ENCODE measurements around the gene HOXB2. TPM values are rescaled to one million over a fixed set of nuclear protein-coding genes. Genes with fewer than 3 reads are reported as not detected.

The HOXB2 gene
- total RNA-seq, 1 donor from 2014 or later = 2.8 TPM

DNA sequence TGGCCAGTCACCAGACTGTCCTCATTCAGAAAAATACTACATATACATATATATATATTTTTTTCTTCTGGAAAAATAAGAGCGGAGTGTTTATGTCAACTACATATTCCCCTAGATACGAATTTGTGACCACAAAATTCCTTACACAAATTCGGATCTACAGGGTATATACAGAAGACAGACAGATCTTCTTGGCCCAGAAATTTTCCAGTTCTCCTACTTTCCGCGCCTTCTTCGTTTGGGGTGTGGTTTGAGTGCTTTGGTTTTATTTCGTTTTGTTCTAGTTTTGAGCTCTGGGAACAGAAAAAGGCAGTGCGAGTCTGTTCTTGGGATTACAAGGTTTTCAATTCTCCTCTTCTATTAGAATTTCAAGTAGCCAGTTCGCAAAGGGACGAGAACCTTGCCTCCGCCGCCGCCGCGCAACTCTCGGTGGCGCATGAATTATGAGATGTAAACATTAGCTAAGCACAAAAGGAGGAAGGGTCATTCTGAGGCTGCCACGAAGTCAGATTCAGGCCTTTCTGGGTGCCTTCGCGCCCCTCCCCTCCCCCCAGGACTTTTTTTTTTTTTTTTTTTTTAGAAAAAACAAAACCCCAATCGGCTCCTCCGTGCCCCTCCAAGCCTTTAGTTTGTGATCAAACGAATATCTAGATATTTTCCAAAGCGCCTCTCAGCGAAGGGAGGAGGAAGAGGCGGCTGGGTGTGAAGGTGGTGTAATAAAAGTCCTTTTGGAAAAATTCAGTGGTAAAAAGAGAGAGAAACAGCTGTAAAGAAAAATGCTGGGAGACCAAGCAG is 35.0 kb upstream of the HOXB2 start:
- intact Hi-C loops (cut with micrococcal nuclease) = no loop called here

DNA sequence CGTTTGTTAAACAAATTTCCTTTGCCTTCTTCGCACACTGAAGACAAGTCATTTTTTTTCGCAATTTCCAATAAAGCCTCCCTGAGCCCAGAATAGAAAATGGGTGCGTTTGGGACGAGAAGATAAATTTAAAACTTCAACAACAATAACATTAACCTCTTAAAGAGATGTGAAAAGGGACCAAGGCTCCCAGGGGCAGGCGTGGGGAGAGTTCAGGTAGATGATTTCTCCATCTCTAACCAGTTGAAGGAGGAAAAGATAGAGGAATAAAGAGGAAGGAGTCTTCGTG is 34.5 kb upstream of the HOXB2 start:
- intact Hi-C loops (cut with micrococcal nuclease) = no loop called here
- no peak for ATAC-seq
- no peak for DNase-seq

More for the DNA sequence above, 35.0 kb upstream of the HOXB2 start:
- ATAC-seq (no peak), DNase-seq (no peak)

DNA sequence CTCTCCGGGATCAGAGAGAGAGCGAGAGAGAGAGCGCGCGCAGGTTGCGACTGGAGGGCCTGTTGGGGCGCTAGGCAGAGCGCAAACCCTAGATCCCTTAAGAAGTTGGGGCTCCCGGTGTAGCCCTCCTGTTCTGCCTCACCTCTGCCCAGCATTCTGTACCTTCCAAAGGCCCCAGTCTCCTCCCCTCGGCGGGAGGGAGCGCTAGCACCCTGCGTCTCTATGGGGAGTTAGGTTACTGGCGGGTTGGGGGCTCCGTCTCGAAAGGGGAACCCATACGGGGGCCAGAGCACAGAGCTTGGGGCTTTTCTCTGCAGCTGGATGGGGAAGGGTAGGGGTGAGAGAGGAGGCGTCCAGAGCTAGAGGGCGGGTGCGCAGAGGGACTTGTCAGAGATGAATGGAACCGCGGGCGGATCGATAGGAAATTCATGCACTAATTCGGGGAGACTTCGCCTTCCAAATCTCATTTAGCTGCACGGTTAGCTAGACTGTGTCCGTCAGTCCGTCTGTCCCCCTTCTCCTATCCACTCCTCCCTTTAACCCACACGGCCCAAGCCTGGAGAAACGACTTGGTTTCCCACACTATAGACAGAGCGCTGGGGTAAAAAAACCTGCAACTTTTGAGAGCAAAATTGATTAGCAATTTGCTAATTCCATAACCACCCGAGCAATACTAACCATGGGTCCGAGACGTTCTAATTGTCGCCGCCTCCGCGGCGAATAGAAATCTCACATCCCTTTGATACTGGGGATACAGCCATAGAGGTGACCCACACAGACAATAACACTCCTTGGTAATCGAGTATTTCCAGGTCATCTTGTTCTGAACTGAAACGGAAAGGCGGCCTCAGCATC is 33.9 kb upstream of the HOXB2 start:
- DNase-seq (no peak), ATAC-seq (no peak)
- intact Hi-C loops (cut with micrococcal nuclease) = no loop called here

DNA sequence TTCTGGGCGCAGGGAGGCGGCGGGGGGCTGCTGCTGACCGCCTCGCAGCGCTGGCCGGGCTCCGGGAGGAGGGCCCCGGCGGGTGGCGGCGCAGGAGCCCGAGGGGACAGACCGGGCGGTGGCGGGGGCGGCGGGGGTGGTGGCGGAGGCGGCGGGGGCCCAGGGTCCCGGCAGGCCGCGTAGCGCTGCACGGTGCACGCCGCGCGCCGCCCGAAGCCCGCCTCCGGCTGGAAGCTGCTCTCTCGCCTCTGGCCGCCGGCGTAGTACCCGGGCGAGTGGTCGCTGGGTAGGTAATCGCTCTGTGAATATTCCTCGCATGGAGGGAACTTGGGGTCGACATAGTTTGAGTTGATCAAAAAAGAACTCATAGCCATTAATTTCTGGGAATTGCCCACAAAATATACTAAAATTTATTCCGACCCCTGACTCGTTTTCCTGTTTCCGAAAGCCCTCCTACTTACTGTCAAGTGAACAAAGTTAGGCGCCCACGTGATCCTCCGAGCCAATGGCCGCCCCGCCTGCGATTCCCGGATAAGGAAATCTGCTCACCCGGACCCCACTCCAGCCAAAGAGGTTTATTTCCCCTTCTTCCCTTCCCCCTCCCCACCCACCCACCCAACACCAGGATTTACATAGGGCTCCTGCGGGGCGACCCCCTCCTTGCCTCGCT is 33.2 kb upstream of the HOXB2 start, which contains the start of gene HOXB4:
TSS of gene HOXB4 (minus strand) at position 405 of the 670 bp plus-strand sequence. CDS start at position 374, 31 bp downstream.
- intact Hi-C loops (cut with micrococcal nuclease) = no loop called here
- peak; percentile 74 for DNase-seq
- peak; percentile 52 for ATAC-seq

DNA sequence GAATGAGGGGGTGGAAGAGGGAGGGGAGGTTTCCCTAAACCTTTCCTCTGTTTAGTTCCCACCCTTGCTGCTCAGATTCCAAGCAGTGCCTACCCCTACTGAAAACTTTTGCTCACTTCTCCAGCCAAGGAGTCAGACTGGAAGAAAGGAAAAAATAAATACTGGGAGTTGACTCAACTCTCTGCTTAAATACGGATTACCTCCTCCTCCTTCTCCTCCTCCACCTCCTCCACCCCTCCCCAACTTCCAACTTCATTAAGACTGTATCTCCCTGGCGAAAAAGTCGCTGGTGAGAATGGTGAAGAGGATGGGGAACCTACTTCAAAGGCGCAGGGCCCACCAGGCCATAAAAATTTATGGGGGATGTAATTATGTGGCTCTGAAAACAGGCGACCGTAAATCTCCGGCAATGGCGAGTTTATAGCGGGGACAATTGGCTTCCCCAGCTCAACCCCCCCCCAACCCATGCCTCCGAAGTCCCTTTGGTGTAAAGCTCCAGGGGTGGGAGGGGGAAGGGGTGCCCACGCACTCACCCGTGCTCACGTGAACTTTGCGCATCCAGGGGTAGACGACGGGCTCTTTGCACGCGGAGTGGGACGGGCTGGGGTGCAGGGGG is 32.5 kb upstream of the HOXB2 start:
- ATAC-seq (no peak), DNase-seq (no peak)
- intact Hi-C loops (cut with micrococcal nuclease) = no loop called here

DNA sequence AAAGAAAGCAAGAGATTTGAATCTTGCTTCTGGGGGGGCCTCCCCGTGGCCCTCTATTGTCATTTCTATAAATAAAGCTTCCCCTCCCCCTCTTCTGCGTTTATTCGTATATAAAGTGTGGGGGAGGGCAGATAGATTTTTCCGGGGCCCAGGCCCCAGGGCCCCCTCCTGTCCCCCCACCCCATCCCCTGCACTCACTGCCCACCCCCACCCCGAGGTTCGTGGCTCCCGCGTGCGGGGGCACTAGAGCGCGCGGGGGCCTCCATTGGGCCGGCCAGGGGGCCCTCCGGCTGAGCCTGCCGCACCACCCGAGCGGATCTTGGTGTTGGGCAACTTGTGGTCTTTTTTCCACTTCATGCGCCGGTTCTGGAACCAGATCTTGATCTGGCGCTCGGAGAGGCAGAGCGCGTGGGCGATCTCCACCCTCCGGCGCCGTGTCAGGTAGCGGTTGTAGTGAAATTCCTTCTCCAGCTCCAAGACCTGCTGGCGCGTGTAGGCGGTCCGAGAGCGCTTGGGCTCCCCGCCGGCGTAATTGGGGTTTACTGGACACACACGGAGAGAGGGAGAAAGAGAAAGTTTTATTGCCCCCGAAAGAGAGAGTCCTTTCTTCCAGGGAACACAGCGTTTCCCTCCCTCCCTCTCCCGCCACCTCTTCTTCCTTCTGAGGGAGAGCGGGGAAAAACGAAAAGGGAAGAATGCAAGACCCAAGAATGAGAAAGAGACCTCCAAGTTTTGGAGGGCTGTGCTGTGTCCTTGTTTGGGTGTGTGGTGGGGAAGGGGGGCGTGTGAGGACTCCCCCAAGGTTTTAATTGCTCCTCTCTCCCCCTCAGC is 31.8 kb upstream of the HOXB2 start:
- no peak for ATAC-seq
- intact Hi-C loops (cut with micrococcal nuclease) = no loop called here
- DNase-seq = no peak

DNA sequence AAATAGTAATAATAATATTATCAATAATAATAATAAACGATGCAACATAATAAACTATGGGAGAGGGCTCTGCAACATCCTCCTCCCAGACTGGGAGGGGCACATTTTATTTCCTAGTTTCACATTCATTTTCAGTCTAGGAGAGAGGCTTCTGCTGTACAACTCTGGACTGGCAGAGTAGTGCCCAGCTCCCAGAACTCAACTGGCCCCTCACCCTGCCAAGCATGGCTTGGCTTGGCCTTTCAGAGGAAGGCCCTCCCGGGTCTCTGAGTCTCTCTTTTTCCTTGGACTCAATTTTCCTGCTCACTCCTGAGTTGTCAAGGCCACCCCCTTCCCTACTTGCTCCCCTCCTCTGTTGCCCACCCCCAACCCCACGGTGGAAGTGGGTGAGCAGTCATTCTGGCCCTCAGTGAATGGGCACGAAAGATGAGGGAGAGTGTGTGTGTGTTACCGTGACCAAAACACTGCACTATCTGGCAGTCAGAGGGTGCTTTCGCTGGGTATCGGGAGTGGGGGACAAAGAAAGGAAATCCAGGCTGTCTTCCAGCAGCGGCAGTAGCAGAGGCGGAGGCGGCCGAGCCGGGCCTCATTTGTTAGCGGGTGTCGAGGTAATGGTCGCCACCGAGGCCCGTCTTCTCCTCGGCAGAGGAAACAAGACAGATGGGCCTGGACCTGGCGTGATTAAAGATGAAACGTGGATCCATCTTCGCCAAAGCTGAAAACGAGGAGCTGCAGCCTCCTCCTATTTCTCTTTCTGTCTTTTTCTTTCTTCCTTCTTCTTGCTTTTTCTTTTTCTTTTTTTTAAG is 31.0 kb upstream of the HOXB2 start:
- ATAC-seq = no peak
- intact Hi-C loops (cut with micrococcal nuclease) = no loop called here
- no peak for DNase-seq

DNA sequence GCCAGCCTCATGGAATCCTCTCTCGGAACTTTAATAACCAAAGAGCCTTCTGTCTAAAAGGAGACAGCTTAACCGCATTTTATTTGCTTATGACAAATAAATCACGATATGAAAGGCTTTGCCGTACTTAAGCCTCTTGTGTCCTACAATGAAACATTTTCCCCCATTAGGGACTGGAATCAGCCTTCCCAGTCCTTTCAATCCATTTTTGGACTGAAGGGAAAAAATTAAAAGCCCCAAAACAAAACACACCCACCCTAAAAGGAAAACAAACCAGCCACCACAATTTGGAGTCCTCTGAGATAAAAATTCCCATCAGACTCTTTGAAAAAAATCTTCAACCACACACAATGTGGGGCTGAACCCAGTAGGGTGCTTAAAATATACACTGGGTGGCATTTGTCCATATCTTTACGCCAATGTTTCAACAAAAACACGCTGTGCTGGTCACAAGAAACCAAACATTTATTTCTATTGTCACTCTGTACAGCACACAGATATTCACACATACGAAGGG is 30.2 kb upstream of the HOXB2 start:
- intact Hi-C loops (cut with micrococcal nuclease) = no loop called here
- ATAC-seq = no peak
- DNase-seq = no peak

DNA sequence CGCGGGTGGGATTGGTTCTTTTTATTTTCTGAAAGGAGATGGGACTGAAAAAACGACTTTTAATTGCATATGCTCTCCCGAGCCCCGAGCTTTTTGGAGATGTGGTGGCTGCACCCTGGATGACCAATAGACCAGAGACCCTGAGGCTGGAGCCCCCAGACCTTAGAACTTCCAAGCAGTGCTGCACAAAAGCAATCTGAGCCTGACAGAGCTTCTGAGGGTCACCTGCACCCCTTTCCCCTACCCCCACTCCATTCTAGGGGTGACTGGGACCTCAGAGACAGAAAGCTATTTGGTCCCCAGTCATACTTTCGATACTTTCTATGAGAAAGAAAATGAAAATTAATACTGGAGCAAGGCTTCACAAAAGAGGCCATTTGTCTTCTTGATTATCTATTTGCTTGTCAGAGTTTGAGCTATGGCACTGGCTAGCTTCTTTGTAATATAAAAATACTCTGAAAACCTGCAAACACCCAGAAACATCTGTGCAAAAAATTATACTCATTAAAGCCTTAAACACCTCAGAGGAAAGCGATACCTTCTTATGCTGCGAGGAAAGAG is 29.7 kb upstream of the HOXB2 start:
- no peak for DNase-seq
- intact Hi-C loops (cut with micrococcal nuclease) = no loop called here
- ATAC-seq = no peak

DNA sequence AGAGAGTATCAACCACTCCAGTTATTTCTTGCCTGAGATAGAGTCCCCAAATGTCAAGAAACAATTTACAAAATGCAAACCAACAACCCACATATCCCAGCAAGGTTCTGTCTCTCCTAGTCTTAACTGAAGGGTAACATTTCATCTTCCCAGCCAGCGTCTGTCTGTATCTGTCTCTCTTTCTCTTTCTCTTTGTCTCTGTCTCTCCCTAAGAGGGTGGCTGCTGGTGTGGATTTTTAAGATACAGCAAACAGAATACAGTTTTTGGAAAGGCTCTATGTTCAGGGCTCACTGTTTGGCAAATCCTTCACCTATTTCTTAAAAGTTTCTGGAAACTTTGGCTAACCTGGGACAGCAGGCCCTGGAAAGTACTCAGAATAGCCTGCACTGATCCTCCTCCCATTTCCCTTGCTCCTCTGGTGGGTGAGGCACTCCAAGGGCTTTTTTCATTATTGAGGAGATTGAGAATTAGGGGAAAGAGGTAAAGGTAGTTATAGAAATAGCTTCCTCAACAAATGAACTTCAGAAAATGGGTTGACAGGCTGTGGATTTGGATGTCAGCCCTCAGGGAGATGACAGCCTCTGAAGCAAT is 27.0 kb upstream of the HOXB2 start:
- no peak for DNase-seq
- ATAC-seq = no peak
- intact Hi-C loops (cut with micrococcal nuclease) = no loop called here

DNA sequence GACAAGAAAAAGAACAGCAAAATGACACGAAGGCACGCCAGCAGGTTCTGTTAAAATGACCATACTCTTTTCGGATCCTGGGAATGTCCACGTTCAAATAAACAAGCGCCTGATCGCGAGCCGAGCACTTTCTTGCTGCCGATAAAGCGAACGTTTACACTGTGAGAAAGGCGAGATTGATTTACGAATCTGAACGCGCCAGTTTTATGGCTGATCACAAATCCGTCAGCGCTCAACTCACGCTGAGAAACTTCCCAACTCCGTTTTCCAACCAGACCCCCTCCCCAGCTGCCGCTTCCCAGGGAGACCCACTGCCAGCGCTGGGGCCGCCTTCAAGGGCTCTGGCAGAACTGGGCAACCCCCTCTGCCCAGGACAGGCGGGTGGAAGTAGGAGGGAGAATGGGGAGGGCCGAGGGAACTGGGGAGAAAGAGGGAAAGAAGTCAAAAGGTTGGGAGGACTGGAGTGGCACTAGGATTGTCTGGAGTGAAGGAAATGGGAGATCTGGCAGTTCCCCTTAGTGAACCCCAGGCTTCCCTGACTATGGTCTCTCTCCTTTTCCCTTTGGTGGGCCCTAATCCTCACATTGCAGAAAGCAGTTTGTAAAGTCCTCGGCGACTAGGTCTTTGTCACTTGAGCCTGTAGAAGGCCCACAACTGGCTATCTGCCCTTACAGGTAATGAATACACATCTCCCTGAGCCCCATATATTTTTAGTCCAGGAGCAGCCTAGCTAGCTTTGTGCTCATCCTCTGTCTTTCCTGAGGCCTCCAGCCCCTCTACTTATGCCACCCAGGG is 26.3 kb upstream of the HOXB2 start:
- no peak for DNase-seq
- intact Hi-C loops (cut with micrococcal nuclease) = no loop called here
- ATAC-seq = no peak

DNA sequence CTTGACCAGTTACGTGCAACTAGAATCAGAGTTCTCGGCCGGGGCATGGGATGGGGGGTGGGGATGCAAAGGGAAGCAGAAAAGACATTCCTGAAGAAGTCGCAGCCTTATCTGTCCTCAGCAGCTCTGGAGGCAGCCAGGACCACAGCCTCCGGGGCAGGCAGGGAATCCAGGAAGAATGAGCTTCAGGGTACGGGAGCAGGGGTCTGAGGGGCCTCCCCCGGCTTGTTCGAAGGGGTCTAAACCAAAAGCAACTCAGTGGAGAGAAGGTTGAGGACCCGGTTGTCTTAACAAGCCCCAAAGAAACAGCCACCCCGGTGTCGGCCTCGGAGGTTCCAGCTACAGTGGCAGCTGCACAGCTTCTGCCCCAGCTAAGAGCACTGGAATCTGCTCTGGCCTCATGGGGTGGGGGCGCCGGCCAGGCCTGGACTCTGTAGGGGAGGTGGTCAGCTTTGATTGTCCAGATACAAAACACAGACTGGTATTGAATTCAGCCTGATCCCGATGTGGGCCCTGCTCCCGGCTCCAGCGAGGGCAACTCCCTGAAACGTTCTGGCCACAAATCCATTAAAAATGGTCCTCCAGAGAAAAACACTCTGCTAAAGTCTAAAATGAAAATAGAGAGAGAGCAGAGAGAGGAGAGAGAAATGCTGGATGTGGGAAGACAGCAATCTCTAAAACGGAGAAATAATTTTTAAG is 25.6 kb upstream of the HOXB2 start:
- intact Hi-C loops (cut with micrococcal nuclease) = no loop called here
- DNase-seq (no peak), ATAC-seq (no peak)

DNA sequence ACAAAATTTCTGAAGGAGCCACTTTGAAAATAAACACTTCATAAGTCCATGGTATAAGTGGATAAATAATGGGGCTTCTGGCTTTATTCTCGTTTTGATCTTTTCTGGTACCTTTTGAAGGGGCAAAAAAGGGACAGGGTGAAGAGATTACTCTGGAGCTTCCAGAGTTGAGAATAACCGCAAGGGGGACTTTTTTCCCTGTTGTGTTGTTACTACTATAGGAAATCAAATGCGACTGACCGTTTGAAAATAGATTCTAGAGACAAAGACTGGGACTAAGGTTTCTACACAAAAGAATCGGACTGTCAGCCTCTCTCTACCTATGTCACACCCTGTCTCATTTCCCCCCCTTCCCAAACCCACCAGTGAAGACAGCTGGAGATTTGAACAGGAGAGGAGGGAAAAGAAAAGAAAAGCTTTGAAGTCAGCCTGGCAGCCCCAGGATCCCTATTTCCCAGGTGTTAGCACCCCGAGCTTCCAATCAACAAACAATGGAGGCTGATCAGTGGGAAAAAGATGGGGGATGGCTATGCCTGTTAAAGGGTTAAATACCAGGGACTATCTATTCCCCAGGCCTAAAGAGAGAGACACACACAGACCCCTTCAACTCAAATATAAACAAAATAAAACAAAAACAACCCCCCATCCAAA is 24.9 kb upstream of the HOXB2 start:
- DNase-seq (no peak), ATAC-seq (no peak)
- intact Hi-C loops (cut with micrococcal nuclease) = no loop called here

DNA sequence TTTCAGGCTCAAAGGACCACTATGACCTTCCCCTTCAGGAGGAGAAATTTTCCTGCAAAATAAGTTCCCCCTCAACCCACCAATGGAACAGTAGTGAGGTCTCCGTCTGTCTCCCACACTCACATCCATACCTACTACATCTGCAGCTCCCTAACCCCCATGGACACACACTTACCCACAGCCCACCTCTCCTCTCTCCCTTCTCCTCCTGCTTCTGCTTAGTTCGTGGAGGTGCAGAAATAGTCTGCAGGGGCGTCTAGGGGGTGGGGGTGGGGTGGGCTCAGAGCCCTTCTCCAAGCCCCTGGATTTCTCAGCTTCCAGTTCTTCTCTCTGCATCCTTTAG is 24.3 kb upstream of the HOXB2 start:
- DNase-seq (no peak), ATAC-seq (no peak)
- intact Hi-C loops (cut with micrococcal nuclease) = no loop called here

DNA sequence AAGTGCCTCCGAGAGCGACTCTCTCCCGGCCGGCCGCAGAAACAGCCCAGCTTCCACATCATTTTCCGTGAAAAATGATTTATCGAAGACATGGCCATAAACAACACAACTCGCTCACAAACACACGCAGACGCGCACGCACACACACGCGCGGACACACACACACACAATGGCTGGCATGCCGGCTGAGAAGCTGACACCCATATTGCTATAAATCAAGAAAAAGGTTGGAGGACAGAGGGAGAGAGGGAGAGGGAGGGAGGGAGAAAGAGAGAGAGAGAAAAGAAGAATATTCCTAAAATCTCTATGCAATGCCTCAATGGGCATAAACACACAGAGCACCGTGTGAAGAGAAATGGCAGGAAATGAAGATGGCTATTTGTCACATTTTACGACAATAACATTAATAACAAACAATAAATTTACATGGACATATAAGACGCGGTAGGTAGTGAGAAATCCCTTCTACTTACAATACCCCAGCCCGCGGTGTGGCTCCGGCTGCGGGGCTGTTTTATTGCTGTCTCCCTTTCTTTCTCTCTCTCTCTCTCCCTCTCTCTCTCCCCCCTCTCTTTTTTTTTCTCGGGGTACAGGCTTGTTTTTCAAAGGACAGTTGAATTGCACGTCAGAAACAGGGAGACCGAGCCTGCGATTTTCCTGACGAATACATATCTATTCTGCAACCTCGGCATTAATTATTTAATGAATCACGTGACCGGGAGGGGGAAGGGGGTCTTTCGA is 23.8 kb upstream of the HOXB2 start:
- ATAC-seq (no peak), DNase-seq (no peak)
- intact Hi-C loops (cut with micrococcal nuclease) = no loop called here
